Inflammatory macrophage treated with lipopolysaccharide for 4 hours (primary cell): ENCODE data around the gene VSTM4.

Source experiments
- DNase-seq: peaks from one replicate; pipeline ENCODE4 v3.0.0-alpha.2; 2020

VSTM4 gene, protein sequence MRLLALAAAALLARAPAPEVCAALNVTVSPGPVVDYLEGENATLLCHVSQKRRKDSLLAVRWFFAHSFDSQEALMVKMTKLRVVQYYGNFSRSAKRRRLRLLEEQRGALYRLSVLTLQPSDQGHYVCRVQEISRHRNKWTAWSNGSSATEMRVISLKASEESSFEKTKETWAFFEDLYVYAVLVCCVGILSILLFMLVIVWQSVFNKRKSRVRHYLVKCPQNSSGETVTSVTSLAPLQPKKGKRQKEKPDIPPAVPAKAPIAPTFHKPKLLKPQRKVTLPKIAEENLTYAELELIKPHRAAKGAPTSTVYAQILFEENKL

DNA sequence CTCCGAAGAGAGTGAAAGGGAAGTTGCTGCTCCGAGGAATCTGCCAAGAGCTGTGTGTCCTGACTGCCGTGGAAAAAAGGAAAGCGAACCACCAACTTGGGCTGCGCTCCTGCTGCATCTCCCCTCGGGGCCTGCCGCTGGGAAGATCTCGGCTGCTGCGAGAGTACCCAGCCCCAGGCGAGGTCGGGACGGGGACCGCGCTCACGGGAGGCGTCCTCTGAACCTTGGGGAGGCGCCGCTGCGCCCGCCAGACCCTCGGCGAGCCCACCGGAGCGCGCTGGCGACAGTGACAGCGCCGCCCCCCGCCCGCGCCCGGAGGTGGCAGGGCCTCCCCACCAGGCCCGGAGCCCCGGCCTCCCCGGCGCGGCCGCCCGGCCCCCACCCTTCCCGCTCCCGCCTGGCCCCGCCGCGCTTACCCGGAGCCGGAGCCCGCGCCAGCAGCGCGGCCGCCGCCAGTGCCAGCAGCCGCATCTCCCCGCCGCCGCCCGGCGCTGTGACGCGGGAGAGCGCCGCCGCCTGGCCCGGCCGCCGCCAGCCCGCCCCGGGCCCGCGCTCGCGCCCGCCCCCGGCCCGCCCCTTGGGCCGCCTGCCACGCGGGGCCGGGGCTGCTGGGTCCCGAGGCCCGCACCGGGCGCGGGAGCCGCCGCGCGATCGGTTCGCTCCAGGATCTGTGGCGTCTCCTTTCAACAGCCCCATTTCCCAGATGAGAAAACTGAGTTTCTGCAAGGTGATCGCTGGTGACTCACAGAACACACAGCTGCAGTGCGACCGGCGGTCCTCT lies at the start of gene VSTM4:
Gene VSTM4, minus strand, starts transcription at position 508 of the 781 bp plus-strand sequence. Its CDS starts 37 bp downstream, at position 471.
- no peak for DNase-seq

DNA sequence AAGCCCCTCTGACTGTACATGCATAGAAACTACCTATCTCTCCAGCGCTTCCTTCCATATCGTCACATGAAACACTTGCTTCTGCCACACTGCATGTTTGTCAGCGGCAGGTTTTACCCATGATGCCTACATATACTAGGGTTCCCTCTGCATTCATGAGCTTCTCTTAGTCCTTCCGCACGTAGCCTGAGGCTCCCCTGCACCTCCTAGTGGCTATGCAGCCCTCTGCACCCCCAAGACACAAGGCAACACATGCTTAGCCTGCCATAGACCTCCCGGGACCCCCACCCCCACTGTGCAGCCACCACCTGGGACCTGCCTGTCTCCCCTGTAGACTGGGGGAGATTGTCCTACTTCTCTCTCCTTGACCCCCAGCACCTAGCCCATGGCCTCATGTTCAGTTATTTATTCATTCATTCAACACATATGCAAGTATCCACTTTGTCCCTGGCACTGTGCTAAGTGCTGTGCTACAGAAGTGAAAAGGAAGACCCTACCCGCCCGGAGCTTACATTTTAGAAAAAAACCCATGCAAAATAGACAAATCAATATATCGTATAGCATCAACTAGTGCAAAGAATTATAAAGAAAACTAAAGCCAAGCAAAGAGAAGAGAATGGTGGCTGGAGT lies 49.4 kb upstream of the VSTM4 start:
- peak; percentile 70 for DNase-seq

DNA sequence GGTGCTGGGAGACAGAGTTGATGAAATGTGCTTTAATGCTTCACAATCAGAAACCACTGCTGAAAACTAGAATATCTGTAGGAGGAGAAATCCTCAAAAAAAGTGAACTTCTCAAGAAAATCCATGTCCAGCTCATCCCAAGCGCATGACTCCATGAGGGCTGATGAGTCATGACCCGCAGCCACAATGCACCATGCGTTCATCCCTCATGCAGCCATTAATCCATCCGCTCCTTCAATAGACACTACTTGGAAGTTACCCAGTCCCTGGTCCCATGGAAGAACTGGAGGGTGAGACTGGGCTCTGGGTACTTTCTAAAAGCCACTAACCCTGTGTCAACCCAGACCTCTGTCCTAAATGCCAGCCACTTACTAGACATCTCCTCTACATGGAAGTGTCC lies 48.4 kb upstream of the VSTM4 start:
- DNase-seq: peak; percentile 88

DNA sequence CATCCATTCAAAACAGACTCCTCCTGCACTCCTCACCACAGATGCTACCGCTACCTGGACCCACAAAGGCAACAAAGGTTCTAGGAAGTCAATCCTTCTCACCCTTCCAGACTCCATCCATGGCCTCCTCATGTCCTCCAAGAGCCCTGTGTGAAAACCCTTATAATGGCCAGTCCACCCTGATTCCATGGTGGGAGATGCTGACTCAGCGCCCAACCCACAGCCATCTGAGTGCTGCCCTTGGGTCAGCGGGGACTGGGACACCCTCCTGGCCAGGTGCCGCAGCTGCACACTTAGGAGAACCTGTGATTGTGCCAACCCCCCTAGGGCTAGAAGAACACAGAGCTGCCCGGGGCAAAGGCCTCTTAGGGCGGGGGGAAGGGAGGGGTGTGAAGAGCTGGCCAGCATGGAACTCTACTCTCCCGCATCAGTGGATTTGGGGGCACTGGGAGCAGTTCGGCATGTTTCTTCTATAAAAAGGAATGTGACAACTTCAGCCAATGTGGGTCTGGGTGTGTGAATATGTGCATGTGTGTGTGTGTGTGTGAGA lies 47.5 kb upstream of the VSTM4 start:
- DNase-seq: no peak

DNA sequence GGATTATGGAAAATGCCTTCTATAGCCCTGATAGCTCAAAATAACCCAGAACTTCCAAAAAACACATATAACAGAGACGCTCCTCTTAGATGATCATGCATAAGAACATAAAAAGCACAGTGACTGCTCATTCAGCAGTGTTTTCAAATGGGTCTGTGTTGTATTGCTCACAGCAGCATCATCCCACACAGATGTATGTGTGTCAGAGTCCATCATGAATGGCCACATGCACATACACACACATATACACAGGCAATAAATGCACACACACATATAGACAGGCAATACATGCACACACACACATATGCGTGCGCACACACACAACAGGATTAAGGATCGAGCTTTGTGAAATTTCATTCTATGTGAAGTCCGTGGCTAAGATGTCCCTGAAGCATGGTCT lies 46.7 kb upstream of the VSTM4 start:
- DNase-seq: no peak

DNA sequence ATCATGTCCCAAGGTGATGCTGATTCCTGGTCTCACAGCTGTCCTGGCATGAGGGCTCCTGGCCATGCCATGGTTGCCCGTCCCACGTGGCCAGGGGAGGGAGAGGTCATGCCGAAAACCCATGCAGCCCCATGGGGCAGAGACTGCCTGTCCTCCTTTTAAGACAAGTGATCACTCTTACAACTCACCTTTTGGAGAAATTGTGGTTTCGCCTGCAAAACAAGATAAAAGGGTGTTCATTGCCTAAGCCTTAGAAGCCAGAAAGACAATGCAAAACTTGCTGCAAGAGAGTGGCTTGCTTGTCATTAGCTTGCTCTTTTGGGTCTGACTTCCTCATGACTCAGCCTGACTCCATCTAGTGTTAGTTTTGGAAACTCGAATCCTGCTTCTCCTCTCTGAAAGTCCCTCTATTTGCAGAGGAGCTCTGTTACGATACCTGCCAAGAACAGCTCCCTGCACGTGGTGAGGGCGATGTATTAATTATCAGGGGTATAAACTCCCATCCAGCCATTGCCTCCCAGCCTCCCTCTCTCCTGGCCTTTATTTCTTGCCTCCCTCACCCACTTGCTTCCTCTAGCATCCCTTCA lies 46.2 kb upstream of the VSTM4 start:
- DNase-seq: peak; percentile 73

DNA sequence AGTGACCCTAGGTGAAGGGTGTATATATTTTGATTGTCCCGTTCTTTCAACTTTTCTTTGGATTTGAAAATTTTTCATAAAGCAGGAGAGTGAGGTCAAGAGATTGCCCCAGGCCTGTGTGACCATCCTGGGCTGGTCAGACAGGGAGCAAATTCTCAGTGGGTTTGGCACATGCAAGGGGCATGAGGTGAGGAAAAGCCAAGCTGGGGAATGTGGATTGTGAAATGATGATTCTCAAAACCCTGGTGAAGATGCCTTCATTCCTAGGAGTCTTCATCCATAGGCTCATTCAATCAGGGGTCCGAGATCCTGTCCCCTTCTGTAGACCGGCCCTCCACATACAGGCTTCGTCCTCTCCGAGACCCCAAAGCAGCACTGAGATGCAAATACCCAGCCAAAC lies 45.5 kb upstream of the VSTM4 start:
- no peak for DNase-seq

DNA sequence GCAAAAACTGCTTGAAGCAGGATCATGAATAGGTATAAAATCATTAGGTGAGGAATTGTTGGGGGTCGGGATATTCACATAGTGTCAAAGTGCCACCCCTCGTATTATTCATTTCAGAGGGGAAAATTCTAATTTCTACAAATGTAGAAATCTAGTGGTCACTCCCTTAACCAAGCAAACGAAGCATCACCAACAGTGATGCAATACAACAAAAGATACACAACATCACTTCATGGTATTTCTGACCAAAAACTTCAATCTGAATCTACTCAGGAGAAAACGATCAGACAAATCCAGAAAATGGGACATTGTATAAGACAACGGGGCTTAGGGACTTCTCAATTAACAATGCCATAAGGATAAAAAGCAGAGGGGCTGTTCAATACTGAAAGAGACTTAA lies 44.8 kb upstream of the VSTM4 start:
- no peak for DNase-seq

DNA sequence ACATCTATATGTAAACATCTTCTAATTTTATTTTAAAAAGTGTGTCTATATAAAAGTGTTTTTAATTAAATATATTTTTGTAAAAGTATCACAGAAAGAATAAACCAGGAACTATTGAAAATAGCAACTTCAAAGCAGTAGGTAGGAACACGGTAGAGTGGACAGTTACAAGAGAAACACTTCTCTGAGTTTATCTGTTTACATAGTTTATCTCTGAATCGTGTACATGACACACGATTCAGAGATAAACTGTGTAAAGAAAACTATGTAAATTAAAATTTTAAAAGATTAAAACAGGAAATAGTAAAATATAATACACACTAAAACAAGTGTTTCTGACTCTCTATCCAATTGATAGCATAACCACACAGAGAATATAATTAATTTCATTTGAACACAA lies 43.6 kb upstream of the VSTM4 start:
- no peak for DNase-seq

DNA sequence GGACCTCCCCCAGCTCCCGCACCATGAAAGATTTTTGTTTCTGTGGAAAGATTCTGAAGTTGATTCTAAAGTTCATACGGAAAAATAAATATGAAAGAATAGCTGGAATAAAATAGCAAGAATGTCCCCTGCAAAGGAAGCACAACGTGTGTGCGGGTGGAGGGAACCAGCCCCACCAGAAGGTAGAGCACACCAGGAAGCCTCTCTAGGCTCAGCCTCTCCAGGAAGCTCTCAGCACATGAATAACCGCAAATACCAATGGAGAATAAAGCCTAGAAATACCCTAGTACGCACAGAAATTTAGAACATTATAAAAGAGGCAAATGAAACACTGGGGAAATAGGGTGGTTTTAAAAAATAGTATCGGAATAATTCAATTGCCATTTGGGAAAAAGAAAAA lies 43.1 kb upstream of the VSTM4 start:
- DNase-seq: no peak

DNA sequence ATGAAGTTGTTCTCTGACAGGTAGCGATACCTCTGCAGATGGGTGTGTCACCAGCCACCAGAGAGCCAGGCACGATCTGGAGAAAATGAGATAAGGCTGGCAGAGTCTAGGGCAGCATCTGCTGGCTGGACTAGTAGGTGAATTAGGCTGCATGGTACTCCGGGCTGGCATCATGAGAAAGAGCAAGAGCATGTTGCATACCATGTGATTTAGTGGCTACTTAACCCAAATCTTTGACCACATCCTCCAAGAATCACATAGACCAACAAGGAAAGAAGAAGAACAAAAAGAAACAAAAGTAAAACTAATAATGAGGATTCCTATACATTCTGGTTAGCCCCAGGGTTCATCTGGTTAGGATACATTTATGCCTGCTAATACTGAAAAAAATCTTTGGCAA lies 41.9 kb upstream of the VSTM4 start:
- DNase-seq: no peak

DNA sequence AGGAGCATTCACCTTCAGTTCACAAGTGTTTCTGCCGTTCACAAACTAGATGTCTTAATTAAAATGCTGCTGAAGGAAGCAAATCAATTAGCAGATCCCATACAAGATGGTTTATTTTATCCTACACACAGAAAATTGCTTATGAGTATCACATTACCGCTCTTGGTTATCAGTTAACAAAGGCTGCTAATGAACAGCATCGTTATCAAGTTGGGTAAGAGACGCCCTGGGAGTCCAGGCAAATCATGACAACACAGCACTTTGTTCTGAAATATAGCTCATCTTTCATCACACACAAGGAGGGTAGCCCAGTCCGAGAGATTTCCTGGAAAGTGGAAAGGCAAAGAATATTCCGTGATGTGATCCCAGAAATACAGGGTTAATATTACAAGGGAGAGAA lies 39.3 kb upstream of the VSTM4 start:
- DNase-seq: no peak

DNA sequence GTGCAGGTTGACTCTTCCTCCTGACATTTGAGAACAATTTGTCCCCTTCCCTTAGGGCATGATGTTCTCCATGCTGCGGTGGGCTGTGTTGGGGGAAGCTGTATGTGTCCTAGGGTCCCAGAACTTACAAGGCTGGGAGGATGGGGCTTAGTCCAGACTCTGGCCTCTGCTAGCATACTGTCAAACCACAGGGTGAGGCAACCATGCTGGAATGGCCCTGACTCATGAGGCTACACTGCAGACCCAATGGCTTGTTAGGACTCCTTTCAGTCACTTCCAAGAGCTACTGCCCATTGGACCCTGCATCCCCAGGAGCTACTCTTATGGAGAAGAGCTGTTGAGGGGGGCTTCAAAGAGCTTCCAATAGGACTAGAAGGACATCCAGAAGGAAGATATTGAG lies 38.6 kb upstream of the VSTM4 start:
- DNase-seq: no peak

DNA sequence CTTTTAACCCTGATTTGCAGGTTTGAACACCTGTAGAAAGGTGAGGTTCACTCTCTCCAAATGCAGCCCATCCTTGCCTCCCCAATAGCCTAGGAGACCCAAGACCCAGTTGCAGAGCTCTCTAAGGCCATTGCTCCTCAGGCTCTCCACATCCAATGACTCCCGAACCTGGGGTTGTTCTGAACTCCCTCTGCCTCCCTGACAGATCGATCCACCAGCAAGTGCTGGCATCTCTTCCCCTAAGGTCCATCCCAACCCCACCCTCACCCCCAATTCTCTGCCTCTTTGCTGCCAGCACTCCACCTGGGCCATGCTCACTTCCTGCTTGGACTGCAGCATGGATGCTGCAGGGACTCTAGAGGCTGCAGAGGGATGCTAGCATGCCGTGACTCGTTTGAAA lies 37.8 kb upstream of the VSTM4 start:
- DNase-seq: no peak

DNA sequence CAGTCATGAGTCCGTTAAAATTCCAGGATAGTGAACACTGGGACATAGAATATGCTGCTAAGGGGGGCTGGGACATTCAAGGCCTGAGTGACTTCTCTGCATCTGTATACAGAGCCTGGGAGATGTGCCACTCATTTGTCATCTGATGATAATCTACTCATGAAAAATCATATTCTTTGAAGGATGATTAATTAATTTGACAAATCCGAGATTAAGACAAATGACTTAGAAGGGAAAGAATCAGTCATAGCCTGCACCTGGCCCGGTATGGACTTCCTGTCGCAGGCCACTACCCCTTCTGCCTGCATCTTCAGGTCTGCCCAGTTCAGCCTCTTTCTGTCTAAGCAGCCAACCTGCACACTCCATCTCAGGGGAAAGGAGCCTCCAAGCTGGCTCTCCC lies 37.3 kb upstream of the VSTM4 start:
- no peak for DNase-seq

DNA sequence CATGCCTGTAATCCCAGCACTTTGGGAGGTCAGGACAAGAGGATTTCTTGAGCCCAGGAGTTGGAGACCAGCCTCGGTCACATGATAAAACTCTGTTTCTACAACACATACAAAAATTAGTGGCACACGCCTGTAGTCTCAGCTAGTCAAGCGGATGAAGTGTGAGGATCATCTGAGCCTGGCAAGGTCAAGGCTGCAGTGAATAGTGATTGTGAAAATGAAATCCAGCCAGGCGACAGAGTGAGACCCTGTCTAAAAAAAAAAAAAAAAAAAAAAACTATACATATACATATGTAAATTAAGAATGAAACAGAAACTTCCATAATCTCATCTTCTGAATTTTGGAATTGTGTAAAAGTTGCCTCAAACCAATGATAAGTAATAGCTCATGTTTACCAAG lies 36.7 kb upstream of the VSTM4 start:
- DNase-seq: no peak

DNA sequence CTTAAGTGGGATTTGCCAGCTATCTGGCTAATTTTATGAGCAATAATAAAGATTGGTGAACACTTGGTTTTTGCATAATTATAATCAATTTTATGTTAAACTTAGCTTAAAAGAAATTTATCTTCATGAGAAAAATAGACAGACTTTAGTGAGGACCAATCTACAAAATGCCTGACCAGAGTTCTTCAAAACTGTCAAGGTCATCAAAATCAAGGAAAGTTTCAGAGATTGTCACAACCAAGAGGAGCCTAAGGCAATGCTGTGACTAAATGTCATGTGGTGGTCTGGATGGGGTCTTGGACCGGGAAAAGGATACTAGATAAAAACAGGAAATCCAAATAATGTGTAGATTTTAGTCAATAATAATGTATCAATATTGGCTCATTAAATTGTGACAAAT lies 36.2 kb upstream of the VSTM4 start:
- no peak for DNase-seq

DNA sequence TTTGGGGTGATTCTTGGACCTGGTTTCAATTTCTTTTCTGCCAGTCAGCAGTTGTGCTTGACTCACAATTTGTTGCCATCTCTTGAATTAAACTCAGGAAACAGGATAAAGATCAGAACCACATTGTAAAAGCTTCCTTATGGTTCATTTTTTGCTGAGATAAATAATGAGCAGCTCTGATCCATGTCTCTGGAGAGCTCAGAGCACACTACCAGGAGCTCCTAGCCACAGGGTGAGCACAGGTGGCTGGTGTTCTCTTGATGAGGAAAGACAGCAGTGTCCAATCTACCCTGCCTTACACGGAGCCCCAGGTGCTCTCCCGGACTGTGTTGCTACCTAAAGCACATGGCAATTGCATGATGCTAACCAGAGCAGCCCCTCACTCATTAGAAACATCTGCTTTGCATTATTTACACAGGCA lies 35.7 kb upstream of the VSTM4 start:
- no peak for DNase-seq

DNA sequence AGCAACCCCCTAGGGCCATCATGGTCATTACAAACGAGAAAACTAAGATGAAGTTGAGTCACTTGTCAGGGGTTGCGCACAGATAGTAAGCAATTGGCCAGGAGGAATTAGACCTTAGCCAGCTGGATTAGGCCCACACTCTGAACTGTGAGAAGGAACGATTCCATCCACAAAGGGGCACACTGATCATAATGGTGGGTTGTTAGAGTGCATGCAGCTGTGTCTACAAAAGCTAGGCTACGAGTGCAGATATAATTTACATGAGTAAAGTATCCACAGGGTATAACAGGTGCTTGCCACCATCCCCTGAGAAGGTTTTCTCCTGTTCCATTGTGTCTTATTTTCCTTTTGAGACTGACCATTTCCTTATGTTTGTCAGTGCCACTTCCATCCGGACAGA lies 35.1 kb upstream of the VSTM4 start:
- DNase-seq: no peak

DNA sequence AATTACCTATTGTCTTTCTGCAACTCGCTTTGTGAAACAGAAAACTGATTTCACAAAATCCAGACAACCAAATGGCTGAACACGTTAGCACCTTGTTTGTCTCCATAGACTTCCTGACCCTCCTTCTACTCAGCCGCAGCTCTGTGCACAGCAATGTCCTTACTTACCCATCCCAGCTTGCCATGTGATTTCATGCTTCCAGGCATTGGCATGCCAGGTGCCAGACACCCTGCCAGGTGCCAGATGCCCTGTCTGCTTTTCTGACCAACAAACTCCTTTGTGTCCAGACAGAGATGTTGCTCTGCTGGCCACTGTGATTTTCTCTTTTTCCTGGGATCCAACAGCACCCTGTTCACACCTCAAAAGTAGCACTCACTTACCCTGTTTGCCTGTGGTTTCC lies 34.6 kb upstream of the VSTM4 start:
- no peak for DNase-seq

DNA sequence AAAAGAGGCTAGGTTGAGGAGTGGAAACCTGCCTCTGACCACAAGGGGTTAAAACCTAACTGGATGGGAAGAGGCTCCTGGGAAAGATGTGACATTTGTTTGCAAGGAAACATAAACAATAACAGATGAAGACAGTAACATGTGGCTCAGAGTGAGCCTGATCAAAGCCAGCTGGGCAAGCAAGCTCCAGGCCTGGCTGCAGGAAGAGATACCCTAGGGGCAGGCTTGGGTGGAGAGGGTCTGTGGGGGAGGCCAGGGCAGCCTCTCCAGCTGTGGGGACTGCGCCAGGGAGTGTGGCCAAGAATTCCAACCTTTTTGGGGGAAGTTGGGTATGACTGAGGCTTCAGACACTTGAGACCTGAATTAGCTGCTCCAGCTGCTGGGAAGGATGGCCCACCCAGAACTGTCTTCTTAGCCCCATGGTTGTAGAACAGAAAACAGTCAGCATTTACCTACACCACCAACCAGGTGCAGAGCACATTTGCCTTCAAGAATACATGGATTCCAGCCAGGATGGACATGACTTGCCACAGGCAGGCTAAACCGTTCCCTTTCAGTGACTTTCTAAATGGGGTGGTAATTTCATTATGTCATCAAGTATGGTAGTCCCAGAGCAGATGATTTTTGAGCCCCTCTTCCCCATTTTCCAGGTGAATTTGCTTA lies 28.9 kb upstream of the VSTM4 start:
- DNase-seq: no peak

DNA sequence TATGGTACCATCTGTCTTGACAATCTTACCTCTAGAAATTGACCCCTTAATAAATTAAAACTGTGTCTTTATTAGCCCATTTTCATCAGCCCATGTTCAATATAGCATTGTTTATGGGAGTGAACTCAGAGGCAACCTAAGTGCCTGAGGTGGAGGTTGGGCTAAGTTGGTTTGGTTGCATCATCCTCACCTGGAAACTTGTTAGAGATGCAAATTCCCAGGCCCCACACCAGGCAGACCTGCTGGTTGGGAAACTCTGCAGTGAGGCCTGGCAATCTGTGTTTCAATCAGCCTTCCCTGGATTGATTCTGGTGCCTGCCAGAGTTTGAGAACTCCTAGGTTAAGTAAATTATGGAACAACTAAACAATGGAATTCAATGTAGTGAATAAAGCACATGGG lies 27.9 kb upstream of the VSTM4 start:
- DNase-seq: no peak
